ENCODE measurements around the gene GLIPR1.
"Not testable (repeated sequence)": the region's sequence is repeated elsewhere in the genome, so short reads cannot be mapped to it uniquely, and the experiment has no call there.

GLIPR1 gene

DNA sequence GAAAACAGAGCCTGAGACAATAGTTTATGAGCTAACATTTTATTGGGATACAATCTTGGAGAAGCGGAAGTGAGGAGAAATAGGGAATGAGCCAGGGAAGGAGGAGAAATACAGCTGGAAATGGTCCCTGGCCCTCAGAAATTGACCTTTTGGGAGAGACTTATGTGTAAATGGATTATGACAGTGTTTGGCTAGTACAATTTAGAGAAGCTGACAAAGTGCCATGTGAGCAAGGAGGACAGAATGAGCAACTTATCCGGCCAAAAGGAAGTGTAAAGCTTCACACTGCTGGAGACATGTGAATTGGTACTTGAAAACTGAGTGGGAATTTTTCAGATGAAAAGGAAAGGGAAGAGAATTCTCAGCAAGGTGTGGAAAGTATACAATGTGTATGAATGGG is 2.9 kb downstream of the GLIPR1 start:
- TF ChIP-seq CTCF (IDR thresholded peaks at IDR 0.05; ENCODE audit: control extremely low read depth, extremely low read depth, low read depth, missing control alignments): no peak
- ChIA-PET POLR2A (interaction anchor here (0.8 to 2.1 kb wide), 2 partner anchors 92 to 548 kb away, joined by 3 to 9 read pairs; partner anchors contain the start of genes GLIPR1L2 and PHLDA1), CTCF (interaction anchor here (0.8 to 10.8 kb wide), 16 partner anchors 9 to 1103 kb away, joined by 3 to 93 read pairs (median 16); partner anchors contain the start of genes CAPS2, GLIPR1L1, GLIPR1L2 and KRR1)
- no peak for DNase-seq (ENCODE audit: extremely low spot score)

DNA sequence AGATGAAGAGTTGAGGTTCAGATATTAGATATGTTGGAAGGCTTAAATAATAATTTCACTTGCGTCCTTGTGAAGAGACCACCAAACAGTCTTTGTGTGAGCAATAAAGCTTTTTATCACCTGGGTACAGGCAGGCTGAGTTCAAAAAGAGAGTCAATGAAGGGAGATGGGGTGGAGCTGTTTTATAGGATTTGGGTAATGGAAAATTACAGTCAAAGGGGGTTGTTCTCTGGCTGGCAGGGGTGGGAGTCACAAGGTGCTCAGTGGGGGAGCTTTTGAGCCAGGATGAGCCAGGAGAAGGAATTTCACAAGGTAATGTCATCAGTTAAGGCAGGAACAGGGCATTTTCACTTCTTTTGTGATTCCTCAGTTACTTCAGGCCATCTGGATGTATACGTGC is 3.9 kb downstream of the GLIPR1 start:
- DNase-seq (ENCODE audit: extremely low spot score): not testable (repeated sequence)
- ChIA-PET POLR2A (interaction anchor here (0.8 to 2.1 kb wide), 2 partner anchors 93 to 547 kb away, joined by 3 to 9 read pairs; partner anchors contain the start of genes GLIPR1L2 and PHLDA1), CTCF (interaction anchor here (0.8 to 10.8 kb wide), 36 partner anchors 8 to 1102 kb away, joined by 3 to 93 read pairs (median 4); partner anchors contain the start of genes BBS10, CAPS2, GLIPR1L1 and GLIPR1L2)

GRCh38 chr12:75487308-75487707 is 6.8 kb downstream of the GLIPR1 start:
- no peak for TF ChIP-seq CTCF (IDR thresholded peaks at IDR 0.05; ENCODE audit: control extremely low read depth, extremely low read depth, low read depth, missing control alignments)
- DNase-seq (ENCODE audit: extremely low spot score): no peak
- CTCF ChIA-PET: interaction anchor here (1.2 kb wide), 1 partner anchor 155 kb away, joined by 3 read pairs; no protein-coding TSS in a partner anchor
- POLR2A ChIA-PET: no interaction called here

- peak; percentile 49 for TF ChIP-seq CTCF (IDR thresholded peaks at IDR 0.05; ENCODE audit: control extremely low read depth, extremely low read depth, low read depth, missing control alignments)
- ChIA-PET CTCF (interaction anchor here (0.9 to 1.9 kb wide), 8 partner anchors 9 to 154 kb away, joined by 3 to 10 read pairs (median 3); partner anchors contain the start of genes GLIPR1L1 and GLIPR1L2), POLR2A (no interaction called here)
- no peak for DNase-seq (ENCODE audit: extremely low spot score)
These were observed 8.0 kb downstream of the GLIPR1 start for GRCh38 chr12:75488553-75488952.

GRCh38 chr12:75489187-75489586 is 8.6 kb downstream of the GLIPR1 start:
- no peak for DNase-seq (ENCODE audit: extremely low spot score)
- CTCF ChIA-PET: interaction anchor here (0.8 to 1.9 kb wide), 9 partner anchors 8 to 154 kb away, joined by 3 to 10 read pairs (median 3); partner anchors contain the start of genes GLIPR1L1 and GLIPR1L2
- TF ChIP-seq CTCF (IDR thresholded peaks at IDR 0.05; ENCODE audit: control extremely low read depth, extremely low read depth, low read depth, missing control alignments): no peak
- POLR2A ChIA-PET: no interaction called here

DNA sequence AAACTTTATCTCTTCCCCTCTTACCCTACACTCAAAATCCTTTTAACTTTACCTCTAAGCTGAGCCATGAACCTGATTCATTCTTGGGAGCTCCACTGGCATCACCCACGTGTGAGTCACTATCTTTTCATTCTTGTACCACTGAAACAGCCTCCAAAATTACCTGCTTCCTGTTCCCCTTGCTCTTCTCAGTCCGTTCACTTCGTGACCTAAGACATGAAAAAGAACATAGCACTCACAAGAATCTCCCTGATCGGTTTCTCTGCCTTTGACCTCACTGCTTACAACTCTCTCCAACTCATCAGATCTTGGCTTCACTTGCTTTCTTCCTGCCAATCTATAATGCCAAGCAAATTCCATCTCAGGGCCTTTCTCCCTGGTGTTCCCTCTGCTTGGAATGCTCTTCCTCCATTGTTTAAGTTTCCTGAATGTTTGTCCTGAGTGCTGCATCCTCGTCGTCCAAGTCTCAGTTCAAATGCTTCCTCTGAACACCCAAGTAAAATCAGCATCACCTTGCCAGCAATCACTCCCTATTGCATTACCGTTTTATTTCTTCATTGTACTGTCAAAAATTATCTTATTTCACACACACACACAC is 9.2 kb downstream of the GLIPR1 start:
- no peak for DNase-seq (ENCODE audit: extremely low spot score)
- CTCF ChIA-PET: interaction anchor here (0.8 to 1.9 kb wide), 4 partner anchors 9 to 155 kb away, joined by 3 to 8 read pairs (median 4); partner anchors contain the start of genes GLIPR1L1 and GLIPR1L2
- TF ChIP-seq CTCF (IDR thresholded peaks at IDR 0.05; ENCODE audit: control extremely low read depth, extremely low read depth, low read depth, missing control alignments): no peak
- POLR2A ChIA-PET: no interaction called here

GRCh38 chr12:75491169-75491568 is 10.6 kb downstream of the GLIPR1 start:
- DNase-seq (ENCODE audit: extremely low spot score): no peak
- CTCF ChIA-PET: interaction anchor here (2.0 kb wide), 1 partner anchor 11 kb away, joined by 6 read pairs; the partner anchor contains the start of gene GLIPR1
- POLR2A ChIA-PET: no interaction called here
- no peak for TF ChIP-seq CTCF (IDR thresholded peaks at IDR 0.05; ENCODE audit: control extremely low read depth, extremely low read depth, low read depth, missing control alignments)
